ENCODE measurements around the gene EMC10.
"Not testable (repeated sequence)": the region's sequence is repeated elsewhere in the genome, so short reads cannot be mapped to it uniquely, and the experiment has no call there.

EMC10 gene

GRCh38 chr19:50465986-50466705 lies 10.2 kb upstream of the EMC10 start:
- Histone ChIP-seq H3K4me2 (ENCODE audit: low read length) (no peak overlapping the region), H3K36me3 (ENCODE audit: control insufficient read depth, insufficient read depth, low read length) (no peaks in the 10 kb centered on the region), H3K9ac (no peak overlapping the region), H3K27me3 (ENCODE audit: control insufficient read depth, insufficient read depth, low read length) (no peaks in the 10 kb centered on the region), H3K4me3 (ENCODE audit: low read depth, low read length) (no peak overlapping the region), H3K27ac (no peak overlapping the region), H3K4me1 (no peaks in the 10 kb centered on the region), H3K79me2 (no peaks in the 10 kb centered on the region), H2AFZ (no peak overlapping the region), H3K9me3 (ENCODE audit: control insufficient read depth, low read length) (no peaks in the 10 kb centered on the region)
- no peak for TF ChIP-seq CTCF (IDR thresholded peaks at IDR 0.05)

- Histone ChIP-seq H2AFZ (no peak overlapping the region), H3K9ac (no peak overlapping the region), H3K4me1 (no peaks in the 10 kb centered on the region), H3K79me2 (no peaks in the 10 kb centered on the region), H3K4me2 (ENCODE audit: low read length) (no peak overlapping the region), H3K9me3 (ENCODE audit: control insufficient read depth, low read length) (no peaks in the 10 kb centered on the region), H3K27ac (no peak overlapping the region), H3K27me3 (ENCODE audit: control insufficient read depth, insufficient read depth, low read length) (no peaks in the 10 kb centered on the region), H3K4me3 (ENCODE audit: low read depth, low read length) (no peak overlapping the region), H3K36me3 (ENCODE audit: control insufficient read depth, insufficient read depth, low read length) (no peaks in the 10 kb centered on the region)
- no peak for TF ChIP-seq CTCF (IDR thresholded peaks at IDR 0.05)
These were observed 9.6 kb upstream of the EMC10 start for GRCh38 chr19:50466706-50467039.

GRCh38 chr19:50467566-50467965 lies 8.7 kb upstream of the EMC10 start:
- H3K27ac ChIP-seq: no peak overlapping the region
- no peak for TF ChIP-seq CTCF (IDR thresholded peaks at IDR 0.05)

GRCh38 chr19:50468818-50469217 lies 7.5 kb upstream of the EMC10 start:
- Histone ChIP-seq H3K27me3 (ENCODE audit: control insufficient read depth, insufficient read depth, low read length) (no peaks in the 10 kb centered on the region), H3K36me3 (ENCODE audit: control insufficient read depth, insufficient read depth, low read length) (no peaks in the 10 kb centered on the region), H3K4me3 (ENCODE audit: low read depth, low read length) (no peak overlapping the region), H3K27ac (no peak overlapping the region), H3K9ac (no peak overlapping the region), H2AFZ (no peak overlapping the region), H3K9me3 (ENCODE audit: control insufficient read depth, low read length) (no peaks in the 10 kb centered on the region), H3K4me1 (no peaks in the 10 kb centered on the region), H3K4me2 (ENCODE audit: low read length) (no peak overlapping the region), H3K79me2 (no peaks in the 10 kb centered on the region)
- no peak for TF ChIP-seq CTCF (IDR thresholded peaks at IDR 0.05)

More at GRCh38 chr19:50467566-50467965, 8.7 kb upstream of the EMC10 start:
- Histone ChIP-seq H3K27me3 (ENCODE audit: control insufficient read depth, insufficient read depth, low read length) (no peaks in the 10 kb centered on the region), H3K4me3 (ENCODE audit: low read depth, low read length) (no peak overlapping the region), H3K4me2 (ENCODE audit: low read length) (no peak overlapping the region), H3K9me3 (ENCODE audit: control insufficient read depth, low read length) (no peaks in the 10 kb centered on the region), H3K9ac (no peak overlapping the region), H3K36me3 (ENCODE audit: control insufficient read depth, insufficient read depth, low read length) (no peaks in the 10 kb centered on the region), H3K4me1 (no peaks in the 10 kb centered on the region), H2AFZ (no peak overlapping the region), H3K79me2 (no peaks in the 10 kb centered on the region)

- not testable (repeated sequence) for H3K36me3 ChIP-seq (ENCODE audit: control insufficient read depth, insufficient read depth, low read length); H3K4me2 ChIP-seq (ENCODE audit: low read length); H3K27ac ChIP-seq; H2AFZ ChIP-seq; H3K9ac ChIP-seq; H3K27me3 ChIP-seq (ENCODE audit: control insufficient read depth, insufficient read depth, low read length); H3K9me3 ChIP-seq (ENCODE audit: control insufficient read depth, low read length); H3K4me3 ChIP-seq (ENCODE audit: low read depth, low read length)
- peaks cover 11% of the 10 kb centered on the region for H3K4me1 ChIP-seq
- peaks cover 12% of the 10 kb centered on the region for H3K79me2 ChIP-seq
These were observed 3.0 kb upstream of the EMC10 start for GRCh38 chr19:50473336-50473735.
